HCT116 (cell line): ENCODE results near the gene PLCB2.

Experiments used
- CEBPB ChIP-seq: IDR thresholded peaks from 2 replicates; pipeline ENCODE4 v1.6.1; 2012; ENCODE audit warnings: low read depth
- EZH2 ChIP-seq: fragments of 200-600 bp; sonication (generic); IDR thresholded peaks from 2 replicates; pipeline ENCODE4 v1.6.1; 2017; ENCODE audit warnings: antibody characterized with exemption, mixed run types
- POLR2A ChIP-seq: IDR thresholded peaks from 2 replicates; pipeline ENCODE4 v1.7.0; 2011; ENCODE audit warnings: borderline replicate concordance; ENCODE audit not compliant: insufficient read depth, insufficient read length; ENCODE audit errors: extremely low read depth
- POLR2AphosphoS5 ChIP-seq: IDR thresholded peaks from 2 replicates; pipeline ENCODE4 v1.6.1; 2011; ENCODE audit warnings: mild to moderate bottlenecking, low read depth, low read length, moderate library complexity
- TCF7L2 ChIP-seq: IDR thresholded peaks from 2 replicates; pipeline ENCODE4 v1.7.0; 2011; ENCODE audit warnings: borderline replicate concordance, inconsistent platforms; ENCODE audit not compliant: insufficient read depth, insufficient read length; ENCODE audit errors: extremely low read depth
- YY1 ChIP-seq: IDR thresholded peaks from 2 replicates; pipeline ENCODE4 v1.6.1; 2011; ENCODE audit warnings: low read length, low read depth, moderate library complexity, mild to moderate bottlenecking; ENCODE audit not compliant: insufficient replicate concordance; ENCODE audit errors: extremely low read depth
- TF ChIP-seq, protein P1 (sequence below), 3 experiments: fragments of 200-600 bp in 1 of 3; sonication (generic) in 1 of 3; IDR thresholded peaks in 2 of 3; conservative IDR thresholded peaks in 1 of 3; 2 replicates each; pipeline ENCODE4 v1.5.1; 2012 to 2017; ENCODE audit warnings: low read depth in 2 of 3, low read length in 2 of 3, antibody characterized with exemption in 1 of 3, borderline replicate concordance in 1 of 3, control low read depth in 1 of 3, mild to moderate bottlenecking in 1 of 3, mixed read lengths in 1 of 3, mixed run types in 1 of 3, moderate library complexity in 1 of 3; ENCODE audit not compliant: insufficient read depth in 1 of 3
- TF ChIP-seq, protein P2 (sequence below): IDR thresholded peaks from 2 replicates; pipeline ENCODE4 v1.6.1; 2012; ENCODE audit warnings: low read depth

DNA sequence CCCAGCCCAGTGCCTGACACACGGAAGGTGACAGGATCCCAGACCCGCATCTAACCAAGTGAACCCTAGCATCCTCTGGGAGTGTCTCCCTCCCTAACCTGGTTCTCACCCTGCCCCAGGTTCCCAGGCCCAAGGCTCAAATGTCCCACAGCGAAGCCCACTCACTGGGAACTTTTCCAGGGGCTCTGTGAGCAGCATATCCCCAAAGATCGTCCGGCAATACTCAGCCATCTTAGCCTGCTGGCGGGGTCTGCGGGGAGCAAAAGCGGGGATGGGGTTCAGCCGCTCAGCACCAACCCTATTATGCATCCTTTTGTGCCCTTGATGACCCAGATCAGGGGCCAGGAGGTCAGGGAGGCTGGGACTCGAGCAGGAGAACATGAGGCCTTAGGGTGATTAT lies 10.4 kb downstream of the PLCB2 start:
- TF ChIP-seq POLR2A, result no peak
- TF ChIP-seq EZH2, result no peak
- TF ChIP-seq TCF7L2, result no peak
- TF ChIP-seq, protein P1, sequence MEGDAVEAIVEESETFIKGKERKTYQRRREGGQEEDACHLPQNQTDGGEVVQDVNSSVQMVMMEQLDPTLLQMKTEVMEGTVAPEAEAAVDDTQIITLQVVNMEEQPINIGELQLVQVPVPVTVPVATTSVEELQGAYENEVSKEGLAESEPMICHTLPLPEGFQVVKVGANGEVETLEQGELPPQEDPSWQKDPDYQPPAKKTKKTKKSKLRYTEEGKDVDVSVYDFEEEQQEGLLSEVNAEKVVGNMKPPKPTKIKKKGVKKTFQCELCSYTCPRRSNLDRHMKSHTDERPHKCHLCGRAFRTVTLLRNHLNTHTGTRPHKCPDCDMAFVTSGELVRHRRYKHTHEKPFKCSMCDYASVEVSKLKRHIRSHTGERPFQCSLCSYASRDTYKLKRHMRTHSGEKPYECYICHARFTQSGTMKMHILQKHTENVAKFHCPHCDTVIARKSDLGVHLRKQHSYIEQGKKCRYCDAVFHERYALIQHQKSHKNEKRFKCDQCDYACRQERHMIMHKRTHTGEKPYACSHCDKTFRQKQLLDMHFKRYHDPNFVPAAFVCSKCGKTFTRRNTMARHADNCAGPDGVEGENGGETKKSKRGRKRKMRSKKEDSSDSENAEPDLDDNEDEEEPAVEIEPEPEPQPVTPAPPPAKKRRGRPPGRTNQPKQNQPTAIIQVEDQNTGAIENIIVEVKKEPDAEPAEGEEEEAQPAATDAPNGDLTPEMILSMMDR (IDR thresholded peaks at IDR 0.05 in 2 of 3, conservative IDR thresholded peaks at IDR 0.05 in 1 of 3; ENCODE audit: borderline replicate concordance in 1 of 3, insufficient read depth in 1 of 3, low read depth in 2 of 3, low read length in 2 of 3), result no peak
- TF ChIP-seq, protein P2, sequence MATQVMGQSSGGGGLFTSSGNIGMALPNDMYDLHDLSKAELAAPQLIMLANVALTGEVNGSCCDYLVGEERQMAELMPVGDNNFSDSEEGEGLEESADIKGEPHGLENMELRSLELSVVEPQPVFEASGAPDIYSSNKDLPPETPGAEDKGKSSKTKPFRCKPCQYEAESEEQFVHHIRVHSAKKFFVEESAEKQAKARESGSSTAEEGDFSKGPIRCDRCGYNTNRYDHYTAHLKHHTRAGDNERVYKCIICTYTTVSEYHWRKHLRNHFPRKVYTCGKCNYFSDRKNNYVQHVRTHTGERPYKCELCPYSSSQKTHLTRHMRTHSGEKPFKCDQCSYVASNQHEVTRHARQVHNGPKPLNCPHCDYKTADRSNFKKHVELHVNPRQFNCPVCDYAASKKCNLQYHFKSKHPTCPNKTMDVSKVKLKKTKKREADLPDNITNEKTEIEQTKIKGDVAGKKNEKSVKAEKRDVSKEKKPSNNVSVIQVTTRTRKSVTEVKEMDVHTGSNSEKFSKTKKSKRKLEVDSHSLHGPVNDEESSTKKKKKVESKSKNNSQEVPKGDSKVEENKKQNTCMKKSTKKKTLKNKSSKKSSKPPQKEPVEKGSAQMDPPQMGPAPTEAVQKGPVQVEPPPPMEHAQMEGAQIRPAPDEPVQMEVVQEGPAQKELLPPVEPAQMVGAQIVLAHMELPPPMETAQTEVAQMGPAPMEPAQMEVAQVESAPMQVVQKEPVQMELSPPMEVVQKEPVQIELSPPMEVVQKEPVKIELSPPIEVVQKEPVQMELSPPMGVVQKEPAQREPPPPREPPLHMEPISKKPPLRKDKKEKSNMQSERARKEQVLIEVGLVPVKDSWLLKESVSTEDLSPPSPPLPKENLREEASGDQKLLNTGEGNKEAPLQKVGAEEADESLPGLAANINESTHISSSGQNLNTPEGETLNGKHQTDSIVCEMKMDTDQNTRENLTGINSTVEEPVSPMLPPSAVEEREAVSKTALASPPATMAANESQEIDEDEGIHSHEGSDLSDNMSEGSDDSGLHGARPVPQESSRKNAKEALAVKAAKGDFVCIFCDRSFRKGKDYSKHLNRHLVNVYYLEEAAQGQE, result no peak
- TF ChIP-seq YY1, result no peak
- TF ChIP-seq POLR2AphosphoS5, result no peak
- TF ChIP-seq CEBPB, result no peak
